ENCODE results near the gene IFNE.

DNA sequence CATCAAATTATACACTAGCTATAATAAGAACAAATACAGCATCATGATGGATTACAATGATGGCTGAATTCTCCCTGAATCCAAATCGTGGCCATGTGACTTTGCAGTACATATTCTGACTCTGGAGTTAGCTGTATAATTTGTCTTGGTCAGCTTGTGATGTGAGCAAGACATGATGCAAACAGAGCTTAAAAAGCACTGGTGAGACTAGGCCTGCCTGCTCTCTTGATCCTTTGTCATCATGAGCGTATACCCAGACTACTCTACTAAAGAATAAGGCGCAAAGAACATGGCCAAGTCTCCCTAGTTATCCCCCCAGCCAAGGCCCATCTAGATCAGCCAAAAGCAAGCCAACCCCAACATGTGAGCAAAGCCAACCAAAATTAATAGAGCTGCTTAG is 34.7 kb upstream of the IFNE start:
- no peak for TF ChIP-seq CTCF (IDR thresholded peaks at IDR 0.05)
- TF ChIP-seq POLR2A (IDR thresholded peaks at IDR 0.05) = no peak

Data from sigmoid colon (tissue), 3 donors.